Peyer's patch (tissue), 4 donors: ENCODE measurements around the gene TRMT44.

Source experiments
- POLR2A ChIP-seq, 2 donors: fragments of 450-650 bp; IDR thresholded peaks; one replicate each; pipeline ENCODE4 v1.5.1; 2017; ENCODE audit warnings: antibody characterized with exemption in 2 of 2, mild to moderate bottlenecking in 2 of 2, moderate library complexity in 2 of 2
- TF ChIP-seq, protein P1 (sequence below), 6 experiments: fragments of 450-650 bp in 4 of 6; fragments of 200-600 bp in 2 of 6; sonication (generic) in 1 of 6; IDR thresholded peaks; one replicate each; pipeline ENCODE4 v1.5.1; 2017 to 2019; ENCODE audit warnings: antibody characterized with exemption in 6 of 6, mild to moderate bottlenecking in 3 of 6, moderate library complexity in 1 of 6

DNA sequence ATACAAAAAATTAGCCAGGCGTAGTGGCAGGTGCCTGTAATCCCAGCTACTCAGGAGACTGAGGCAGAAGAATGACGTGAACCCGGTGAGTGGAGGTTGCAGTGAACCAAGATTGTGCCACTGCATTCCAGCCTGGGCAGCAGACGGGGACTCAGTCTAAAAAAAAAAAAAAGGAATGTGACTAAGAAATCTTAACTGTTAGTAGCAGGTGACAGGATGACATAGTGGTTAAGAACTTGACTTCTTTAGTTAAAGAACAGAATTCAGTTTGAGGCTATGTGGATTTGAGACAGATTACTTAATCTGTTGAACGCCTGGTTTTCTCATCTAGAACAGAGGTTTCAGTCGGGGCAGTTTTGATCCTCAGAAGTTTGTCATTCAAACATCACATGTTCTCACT is 3.2 kb downstream of the TRMT44 start:
- TF ChIP-seq, protein P1, sequence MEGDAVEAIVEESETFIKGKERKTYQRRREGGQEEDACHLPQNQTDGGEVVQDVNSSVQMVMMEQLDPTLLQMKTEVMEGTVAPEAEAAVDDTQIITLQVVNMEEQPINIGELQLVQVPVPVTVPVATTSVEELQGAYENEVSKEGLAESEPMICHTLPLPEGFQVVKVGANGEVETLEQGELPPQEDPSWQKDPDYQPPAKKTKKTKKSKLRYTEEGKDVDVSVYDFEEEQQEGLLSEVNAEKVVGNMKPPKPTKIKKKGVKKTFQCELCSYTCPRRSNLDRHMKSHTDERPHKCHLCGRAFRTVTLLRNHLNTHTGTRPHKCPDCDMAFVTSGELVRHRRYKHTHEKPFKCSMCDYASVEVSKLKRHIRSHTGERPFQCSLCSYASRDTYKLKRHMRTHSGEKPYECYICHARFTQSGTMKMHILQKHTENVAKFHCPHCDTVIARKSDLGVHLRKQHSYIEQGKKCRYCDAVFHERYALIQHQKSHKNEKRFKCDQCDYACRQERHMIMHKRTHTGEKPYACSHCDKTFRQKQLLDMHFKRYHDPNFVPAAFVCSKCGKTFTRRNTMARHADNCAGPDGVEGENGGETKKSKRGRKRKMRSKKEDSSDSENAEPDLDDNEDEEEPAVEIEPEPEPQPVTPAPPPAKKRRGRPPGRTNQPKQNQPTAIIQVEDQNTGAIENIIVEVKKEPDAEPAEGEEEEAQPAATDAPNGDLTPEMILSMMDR (IDR thresholded peaks at IDR 0.05): no peak
- no peak for TF ChIP-seq POLR2A (IDR thresholded peaks at IDR 0.05)
